Fibroblast of the conjunctiva (primary cell): Measurements from ENCODE around the gene MBOAT7.
A peak's percentile ranks its signal among the peaks of the same experiment; 100 is the strongest.
"Not testable (repeated sequence)": the region's sequence is repeated elsewhere in the genome, so short reads cannot be mapped to it uniquely, and the experiment has no call there.

Experiments
- DNase-seq: peaks from one replicate; pipeline ENCODE4 v3.0.0-alpha.2; 2010; ENCODE audit warnings: low read depth

The MBOAT7 gene

DNA sequence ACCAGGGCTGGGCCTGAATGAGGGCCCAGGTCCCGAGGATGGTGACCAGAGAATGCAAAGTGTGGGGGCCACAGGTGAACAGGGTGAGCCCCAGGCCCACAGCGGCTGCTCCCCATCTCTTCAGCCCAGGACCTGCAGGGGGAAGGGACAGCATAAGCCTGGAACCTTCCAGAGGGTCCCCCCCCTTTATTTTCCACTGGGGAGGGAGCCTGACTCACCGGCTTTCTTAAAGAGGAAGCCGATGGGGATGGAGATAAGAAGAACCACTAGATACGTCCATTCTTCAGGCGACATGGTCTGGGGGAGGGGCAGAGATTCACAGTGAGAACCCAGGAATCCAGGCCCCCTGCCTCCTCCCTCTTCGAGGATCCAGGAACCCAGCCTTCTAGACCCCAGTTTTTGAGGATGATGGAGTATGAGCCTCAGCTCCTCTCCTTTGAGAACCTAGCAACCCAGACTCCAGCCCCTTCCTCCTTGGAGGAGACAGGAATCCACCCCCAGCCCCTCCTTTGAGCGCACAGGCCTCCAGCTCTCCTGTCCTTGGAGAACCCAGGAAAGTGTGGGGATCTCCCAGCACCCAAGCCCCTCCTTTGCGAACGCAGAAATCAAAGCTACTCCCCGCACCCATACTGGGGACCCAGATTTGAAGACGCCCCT lies 1.0 kb downstream of the MBOAT7 start:
- DNase-seq = no peak

DNA sequence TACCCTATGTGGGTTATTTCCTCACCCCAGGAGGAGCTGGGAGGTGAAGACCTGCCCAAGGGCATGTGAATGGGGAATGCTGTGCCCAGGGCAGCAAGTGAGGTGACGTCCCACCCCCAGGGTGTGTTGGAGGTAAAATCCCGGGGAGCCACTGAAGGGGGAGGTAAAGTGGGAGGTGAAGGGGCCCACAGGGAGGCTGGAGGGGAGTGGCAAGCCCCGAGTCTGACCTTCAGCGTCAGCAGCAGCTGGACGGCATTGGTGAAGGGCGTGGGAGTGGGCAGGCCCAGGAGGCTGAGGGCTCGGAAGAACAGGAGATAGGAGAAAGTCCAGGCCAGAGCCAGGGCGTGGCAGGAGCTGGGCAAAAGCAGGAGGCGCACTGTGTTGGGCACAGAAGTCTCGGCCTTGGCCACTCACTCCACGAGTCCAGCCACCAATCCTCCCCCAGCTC lies 2.4 kb downstream of the MBOAT7 start:
- no peak for DNase-seq

DNA sequence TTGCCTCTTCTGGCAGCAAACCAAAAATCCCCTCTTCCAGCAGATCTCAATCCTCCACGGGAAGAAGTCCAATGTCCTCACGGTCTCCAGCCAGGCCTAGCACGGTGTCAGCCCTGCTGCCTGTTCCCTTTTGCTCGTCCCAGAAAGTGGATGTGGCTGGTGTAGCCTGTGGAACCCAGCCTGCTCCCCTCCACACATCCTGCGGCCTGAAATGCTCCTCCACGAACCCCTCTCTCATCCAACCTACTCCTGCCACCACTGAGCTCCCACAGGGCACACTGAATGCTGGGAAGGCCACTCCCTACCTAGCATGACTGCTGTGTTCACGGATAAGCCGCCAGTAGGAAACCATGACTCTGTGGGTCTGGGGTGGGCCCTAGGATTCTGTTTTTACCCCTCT lies 3.0 kb downstream of the MBOAT7 start:
- no peak for DNase-seq

DNA sequence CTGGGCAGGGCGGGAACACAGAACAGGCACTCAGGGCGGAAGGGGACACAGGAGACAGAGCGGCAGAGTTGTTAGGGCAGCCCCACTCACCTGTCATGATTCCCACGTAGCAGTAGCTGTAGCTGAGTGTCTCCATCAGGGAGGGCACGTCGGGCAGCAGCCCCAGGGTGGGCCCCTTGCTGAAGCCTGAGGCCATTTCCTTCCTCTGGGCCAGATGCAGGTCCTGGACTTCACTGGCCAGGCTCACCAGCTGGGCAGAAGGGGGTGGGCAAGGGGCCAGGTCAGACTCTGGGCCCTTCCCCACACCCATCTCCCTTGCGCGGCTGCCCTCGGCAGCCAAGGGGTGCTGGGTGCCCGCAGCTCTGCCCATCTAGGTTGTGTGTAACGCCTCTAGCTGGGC lies 5.9 kb downstream of the MBOAT7 start:
- no peak for DNase-seq

DNA sequence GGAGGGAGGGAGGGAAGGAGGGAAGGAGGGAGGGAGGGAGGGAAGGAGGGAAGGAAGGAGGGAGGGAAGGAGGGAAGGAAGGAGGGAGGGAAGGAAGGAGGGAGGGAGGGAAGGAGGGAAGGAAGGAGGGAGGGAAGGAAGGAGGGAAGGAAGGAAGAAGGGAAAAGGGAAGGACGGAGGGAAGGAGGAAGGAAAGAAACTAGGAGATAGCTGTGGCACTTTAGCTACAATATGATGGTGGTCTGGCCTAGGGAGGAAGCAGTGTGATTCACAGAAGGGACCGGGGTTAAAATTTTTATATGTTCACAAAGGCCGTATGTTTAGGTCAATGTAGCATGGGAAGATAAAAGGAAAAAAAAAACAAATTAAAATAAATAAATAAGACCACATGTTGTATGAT lies 7.5 kb downstream of the MBOAT7 start:
- DNase-seq = not testable (repeated sequence)

DNA sequence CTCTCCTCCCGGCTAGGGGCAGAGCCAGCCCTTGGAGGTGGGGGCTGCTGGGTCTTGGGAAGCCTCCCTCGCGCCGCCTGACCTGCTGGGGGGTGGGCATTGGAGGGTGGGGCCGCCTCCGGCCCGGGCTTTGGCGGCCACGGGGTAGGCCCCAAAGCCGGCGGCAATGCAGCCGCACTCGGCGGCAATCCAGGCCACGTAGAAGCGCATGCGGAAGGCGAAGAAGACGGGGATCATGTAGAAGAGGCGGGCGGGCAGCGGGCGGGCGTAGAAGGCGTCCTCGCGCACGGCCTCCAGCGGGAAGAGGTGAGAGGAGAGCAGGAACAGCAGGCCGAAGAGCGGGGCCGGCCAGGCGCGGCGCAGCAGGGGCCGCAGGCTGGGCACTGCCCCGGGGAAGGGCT lies 8.7 kb downstream of the MBOAT7 start:
- DNase-seq = no peak

DNA sequence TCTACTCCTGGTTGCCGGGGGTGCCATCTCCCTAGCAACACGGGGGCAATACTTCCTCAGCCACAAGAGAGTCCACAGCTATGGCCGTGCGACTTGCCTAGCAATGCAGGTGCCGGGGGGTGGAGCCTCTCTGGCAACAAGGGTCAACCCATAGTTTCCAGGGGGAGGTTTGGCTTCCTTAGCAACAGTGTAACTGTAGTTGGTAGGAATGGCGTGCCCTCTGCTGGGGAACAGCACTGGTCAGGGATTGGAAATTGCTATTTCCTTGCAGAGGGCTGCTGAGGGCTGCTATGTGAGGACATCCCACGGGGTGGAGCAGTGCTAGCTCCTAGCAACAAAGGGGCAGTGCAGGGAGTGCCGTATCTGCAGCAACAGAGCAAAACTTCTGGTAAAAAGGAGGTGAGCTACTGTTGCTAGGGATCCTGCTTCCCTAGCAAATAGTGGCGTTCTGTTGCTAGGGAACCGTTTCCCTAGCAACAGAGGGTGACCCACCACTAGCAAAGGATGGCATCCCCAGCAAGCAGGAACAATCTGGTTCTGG lies 9.4 kb downstream of the MBOAT7 start:
- DNase-seq = peak; percentile 62

DNA sequence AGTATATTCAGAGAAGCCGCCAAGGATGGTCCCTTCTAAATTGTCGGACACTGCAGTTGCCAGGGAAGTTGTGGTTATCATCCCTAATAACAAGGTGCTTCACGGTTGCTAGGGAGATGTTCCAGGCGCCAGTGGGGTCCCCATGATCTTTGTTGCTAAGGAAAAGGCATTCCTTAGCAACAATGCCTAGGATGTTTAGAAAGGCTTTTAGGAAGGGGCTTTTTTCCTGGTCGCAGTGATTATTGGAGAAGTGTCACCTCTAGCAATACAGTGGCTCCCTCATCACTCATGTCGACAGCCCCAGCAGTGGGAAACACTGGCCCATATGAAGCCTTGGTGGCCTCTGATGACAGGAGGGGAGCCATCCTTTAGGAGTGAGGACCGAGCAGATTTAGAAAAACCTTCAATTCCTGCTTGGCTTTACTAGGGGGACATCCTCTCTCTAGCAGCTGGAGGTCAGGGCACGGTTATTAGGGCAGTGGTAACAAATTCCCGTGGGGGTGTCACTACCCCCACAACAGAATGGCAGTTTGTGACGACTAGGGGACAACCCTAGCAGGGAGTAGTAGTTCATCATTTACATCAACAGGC lies 10.0 kb downstream of the MBOAT7 start:
- no peak for DNase-seq

DNA sequence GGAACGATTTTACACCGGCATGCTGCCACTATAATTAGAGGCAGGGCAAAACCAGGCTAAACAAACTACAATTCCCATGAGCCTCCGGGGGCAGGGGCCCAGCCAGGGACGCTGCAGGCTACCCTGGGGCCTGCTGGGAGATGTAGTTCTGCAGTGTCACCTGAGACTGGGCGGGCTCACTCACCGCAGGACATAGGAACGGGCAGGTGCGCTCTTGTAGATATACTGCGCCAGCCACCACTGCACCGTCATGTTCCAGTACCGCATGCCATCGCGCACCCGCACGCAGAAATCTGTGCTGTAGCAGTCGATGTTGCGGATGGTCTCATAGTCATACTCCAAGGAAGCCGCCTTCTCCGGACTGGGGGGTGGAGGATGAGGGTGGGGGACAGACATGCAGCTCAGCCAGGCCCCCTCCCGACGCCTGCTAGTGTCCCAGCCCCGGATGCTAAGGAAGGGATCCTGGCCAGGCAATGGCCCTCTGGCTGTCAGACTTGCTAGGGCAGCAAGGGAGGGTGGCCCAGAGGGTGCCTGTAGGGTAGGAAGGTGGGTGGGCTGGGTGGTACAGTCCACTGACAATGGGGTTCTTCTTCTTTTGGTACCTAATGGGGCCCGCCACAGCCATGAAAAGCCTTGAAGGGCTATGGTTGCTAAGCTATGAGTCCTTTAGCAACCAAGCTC lies 10.7 kb downstream of the MBOAT7 start:
- no peak for DNase-seq

DNA sequence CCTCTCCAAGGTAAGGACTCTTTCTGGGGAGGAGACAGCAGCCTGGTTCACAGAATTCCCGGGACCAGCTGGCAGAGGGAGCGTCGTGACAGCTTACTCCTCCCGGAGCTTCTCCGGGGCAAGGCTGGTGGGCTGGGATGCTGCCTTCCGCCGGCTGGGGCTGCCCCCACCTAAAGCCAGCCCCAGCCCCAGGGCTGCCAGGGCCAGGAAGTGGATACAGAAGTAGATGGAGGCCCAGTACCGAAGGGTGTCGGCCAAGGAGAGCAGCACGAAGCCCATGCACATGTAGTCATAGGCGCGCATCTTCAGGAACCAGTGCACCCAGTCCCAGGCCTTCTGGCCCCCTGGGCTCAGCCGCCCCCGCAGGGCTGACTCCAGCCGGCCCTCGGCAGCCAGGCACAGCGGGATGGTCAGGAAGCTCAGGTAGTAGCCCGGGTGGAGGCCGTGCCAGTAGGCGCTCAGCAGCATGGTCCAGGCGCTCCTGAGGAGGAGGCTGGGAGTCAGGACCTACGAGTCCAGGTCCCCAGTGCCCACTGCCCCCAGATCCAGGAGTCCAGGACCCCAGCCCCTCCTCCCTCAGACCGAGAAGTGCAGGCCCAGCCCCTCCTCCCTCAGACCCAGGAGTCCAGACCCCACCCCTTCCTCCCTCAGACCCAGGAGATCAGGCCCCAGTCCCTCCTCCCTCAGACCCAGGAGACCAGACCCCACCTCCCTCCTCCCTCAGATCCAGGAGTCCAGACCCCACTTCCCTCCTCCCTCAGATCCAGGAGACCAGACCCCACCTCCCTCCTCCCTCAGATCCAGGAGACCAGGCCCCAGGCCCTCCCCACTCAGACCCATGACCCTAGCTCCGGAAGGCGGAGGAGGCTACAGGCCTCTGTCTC lies 15.2 kb downstream of the MBOAT7 start:
- DNase-seq = no peak

DNA sequence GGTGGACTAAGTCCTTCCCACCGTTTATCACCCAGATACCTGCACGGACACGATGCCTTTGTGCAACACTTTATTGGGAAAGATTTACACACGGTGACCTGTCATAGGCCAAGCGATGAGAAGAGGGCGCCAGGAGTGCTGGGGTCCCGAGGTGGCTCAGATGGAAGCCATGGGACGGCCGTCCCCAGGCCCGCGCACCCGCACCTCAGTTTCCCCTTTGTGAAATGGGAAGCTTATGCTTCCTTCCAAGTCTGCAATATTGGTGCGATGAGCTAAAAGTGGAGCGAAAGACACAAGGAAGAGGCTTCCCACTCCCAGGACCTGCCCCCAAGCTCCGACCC lies 16.1 kb downstream of the MBOAT7 start:
- no peak for DNase-seq

DNA sequence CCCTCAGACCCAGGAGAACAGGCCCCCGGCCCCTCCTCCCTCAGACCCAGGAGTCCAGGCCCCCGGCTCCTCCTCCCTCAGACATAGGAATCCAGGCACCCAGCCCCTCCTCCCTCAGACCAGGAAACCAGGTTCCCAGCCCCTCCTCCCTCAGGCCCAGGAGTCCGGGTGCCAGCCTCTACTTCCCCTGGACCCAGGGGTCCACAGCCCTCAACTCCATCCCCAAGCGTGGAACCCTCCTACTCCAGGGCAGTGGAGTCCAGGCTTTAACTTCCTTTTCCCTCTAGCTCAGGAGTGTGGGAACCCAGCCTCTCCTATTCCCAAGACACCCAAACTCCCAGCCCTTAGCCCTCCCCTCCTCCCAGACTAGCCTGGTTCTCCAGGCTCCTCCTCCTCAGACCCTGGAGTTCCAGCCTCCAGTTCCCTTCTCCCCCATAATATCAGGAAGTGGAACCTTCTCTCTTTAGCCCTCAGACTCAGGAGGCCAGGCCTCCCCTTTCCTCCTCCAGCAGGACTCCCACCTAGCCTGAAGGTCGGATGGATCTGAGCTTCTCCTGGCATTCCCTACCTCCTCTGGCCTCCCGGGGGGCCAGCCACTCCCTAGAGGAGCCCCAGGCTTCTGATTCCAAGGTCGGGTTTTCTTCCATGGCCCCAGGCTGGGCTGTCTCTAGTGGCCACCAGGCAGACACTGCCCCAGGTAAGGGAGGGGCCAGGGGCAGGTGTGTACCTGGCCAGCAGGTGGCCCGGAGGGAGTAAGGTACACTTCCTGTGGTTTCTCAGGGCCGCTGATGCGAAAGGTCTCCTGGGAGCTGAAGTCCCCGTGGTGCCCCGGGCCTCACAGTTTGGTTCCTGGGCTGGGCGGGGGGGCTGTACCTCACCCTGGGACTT lies 16.7 kb downstream of the MBOAT7 start, which contains the start of gene TMC4:
TSS of gene TMC4 (minus strand) at position 690 of the 888 bp plus-strand sequence. CDS start at position 647, 43 bp downstream.
- no peak for DNase-seq

DNA sequence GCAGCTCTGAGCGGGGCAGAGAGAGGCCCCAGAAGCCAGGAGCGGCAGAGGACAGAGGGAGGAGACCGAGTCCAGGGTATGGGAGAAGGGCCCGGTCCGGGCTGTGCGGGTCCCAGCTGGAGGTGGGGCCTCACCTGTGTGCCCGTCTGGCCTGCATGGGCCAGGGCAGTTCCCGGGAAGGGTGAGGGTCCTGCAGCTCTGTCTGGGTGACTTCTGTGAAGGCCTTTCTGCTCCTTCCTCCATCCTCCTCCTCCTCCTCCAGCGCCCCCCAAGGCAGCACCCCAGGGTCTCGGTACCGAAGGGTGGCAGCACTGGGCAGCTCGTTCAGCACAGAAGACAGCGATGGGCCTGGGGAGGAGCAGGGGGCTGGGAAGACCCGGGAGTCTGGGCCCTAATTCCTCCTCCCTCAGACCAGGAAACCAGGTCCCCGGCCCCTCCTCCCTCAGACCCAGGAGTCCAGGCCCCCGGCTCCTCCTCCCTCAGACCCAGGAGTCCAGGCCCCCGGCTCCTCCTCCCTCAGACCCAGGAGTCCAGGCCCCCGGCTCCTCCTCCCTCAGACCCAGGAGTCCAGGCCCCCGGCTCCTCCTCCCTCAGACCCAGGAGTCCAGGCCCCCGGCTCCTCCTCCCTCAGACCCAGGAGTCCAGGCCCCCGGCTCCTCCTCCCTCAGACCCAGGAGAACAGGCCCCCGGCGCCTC lies 17.5 kb downstream of the MBOAT7 start:
- not testable (repeated sequence) for DNase-seq

DNA sequence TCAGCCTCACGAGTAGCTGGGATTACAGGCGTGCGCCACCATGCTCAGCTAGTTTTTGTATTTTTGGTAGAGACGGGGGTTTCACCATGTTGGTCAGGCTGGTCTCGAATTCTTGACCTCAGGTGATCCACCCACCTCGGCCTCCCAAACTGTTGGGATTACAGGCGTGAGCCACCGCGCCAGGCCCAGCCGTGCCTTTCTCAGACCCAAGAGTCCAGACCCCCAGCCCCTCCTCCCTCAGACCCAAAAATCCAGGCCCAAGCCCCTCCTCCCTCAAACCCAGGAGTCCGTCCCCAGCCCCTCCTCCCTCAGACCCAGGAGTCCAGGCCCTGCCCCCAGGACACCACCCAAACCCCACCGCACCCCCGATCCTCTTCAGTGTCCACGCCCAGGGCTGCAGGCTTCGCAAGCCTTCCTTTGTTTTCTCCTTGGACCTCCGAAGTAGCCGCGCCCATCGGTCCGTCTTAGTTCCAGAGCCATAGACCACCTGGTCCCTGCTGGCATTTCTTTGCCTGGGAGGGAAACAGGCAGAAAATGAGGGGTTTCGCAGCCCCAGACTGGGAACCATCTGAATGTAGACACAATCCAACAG lies 20.1 kb downstream of the MBOAT7 start:
- no peak for DNase-seq

DNA sequence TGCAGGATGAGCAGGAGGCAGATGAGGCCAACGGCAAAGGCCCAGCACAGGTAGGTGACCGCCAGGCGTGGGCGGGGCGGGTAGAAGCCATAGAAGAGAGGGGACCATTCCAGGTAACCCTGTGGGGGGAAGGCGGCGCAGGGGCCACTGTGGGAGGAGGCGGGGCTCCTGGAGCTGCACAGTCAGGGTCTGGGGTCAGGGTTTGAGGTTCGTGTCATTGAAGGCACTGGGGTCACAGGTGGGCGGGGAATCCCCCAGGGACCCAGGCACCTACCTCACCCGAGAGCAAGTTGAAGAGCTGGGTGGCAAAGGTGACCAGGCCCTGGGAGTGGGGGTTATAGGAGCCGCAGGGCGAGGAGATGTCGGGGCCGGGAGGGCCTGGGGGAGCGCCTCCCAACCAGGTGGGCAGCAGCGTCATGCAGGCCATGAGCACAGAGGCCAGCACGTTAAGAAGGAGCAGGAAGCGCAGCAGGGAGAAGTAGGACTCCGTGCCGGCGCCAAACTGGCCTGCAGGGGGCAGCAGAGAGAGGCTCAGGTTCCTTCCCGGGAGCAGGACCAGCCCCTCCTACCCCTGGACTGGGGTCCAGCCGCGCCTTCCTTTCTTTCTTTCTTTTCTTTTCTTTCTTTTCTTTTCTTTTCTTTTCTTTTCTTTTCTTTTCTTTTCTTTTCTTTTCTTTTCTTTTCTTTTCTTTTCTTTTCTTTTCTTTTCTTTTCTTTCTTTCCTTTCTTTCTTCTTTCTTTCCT lies 21.0 kb downstream of the MBOAT7 start:
- DNase-seq = peak; percentile 68

DNA sequence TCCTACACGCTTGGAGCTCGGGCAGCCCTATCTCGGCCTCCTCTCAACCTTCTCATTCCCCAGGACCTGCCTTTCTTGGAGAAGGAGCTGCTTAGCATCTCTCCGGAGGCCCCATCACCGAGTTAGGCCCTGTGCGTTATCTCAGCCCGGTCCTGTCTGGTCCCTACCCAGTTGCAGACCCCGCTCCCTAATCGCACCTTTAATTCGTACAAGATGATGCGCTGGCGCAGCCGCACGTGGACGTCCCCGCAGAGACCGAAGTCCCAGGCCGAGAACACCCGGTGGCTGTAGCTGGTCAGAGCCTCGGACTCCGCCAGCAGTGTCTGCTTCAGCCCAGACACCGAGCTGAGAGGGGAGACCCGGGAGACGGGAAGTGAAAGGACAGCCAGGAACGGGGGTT lies 24.2 kb downstream of the MBOAT7 start:
- DNase-seq = no peak

DNA sequence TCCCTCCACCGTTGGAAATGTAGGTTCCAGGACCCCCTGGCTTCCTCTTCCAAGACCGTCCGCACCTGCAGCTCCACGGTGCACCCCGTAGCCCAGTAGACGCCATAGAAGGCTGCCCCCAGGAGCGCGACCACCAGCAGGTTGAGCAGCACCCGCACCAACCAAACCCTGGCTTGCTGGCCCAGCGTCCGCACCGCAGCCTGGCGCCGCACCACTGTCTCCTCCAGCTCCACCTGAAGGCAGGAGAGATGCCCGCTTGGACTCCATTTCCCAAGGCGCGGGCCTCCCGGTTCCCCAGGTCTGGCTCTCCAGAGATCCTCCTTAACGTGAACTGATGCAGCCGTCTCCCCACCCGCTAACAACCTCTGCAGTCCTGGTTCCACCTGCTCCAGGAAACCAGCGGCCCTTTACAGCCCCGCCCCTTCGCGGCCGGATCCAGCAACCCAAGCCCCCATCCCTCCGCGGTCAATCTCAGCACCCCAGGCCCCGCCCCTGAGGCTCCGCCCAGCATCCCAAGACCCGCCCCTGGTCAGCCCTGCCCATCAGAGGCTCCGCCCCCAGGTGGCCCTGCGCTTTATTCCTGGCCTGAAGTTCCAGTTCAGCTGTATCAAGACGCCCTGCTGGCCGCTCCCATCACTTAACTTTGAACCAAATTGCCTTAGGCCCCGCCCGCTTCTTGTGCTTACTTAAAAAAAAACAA lies 24.9 kb downstream of the MBOAT7 start:
- DNase-seq = no peak

DNA sequence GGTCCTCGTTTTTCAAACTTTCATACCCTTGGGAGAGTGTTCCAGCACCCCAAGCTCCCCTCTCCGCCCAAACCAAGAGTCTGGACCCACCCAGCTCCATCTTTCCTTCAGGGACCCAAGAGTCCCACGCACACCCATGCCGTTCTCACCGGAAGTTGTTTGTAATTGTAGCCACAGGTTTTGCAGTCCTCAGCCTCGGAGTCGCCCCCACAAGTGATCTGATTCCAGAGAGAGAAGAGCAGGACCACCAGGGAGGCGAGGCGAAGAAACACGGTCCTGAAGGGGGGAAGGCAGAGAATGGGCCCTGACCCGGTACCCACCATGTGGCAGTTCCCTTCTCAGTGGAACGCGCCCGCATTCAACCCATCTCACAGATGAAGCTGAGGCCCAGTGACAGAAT lies 26.5 kb downstream of the MBOAT7 start:
- no peak for DNase-seq
